Hindlimb muscle (tissue), 1 donor: ENCODE results near the gene MKX. TPM values are rescaled to one million over a fixed set of nuclear protein-coding genes. Genes with fewer than 3 reads are reported as not detected.

Experiments used
- DNase-seq: peaks from one replicate; pipeline ENCODE4 v3.0.0-alpha.2; 2013
- polyA plus RNA-seq: library from polyadenylated mRNA; unstranded; fragments of 120-200 nt; gene quantifications from one replicate; pipeline ENCODE4 v1.2.1, GENCODE V29; 2013; ENCODE audit not compliant: insufficient read length

Gene MKX
- polyA plus RNA-seq, 1 donor = 0.93 TPM

- no peak for DNase-seq
These were observed 4.2 kb downstream of the MKX start for GRCh38 chr10:27741173-27742091.

DNA sequence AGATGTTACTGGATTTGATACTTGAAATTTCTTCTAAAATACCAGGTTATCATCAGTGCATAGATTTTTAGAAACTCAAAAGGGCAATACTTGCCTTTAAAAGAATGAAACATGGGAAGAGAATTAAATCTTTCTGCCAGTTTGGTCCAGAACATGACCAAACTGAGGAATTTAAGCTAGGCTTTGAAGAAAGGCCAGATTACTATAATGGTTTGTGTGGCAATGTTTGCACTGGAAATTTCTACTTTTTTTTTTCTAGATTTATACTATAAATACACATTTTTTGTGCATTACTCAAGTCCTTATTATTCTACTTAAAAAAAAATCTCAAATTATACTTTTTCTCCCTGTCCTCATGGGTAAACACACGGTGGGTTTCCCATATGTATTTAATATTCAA lies 9.2 kb downstream of the MKX start:
- DNase-seq = no peak

GRCh38 chr10:27730041-27730440 lies 15.6 kb downstream of the MKX start:
- DNase-seq = no peak

DNA sequence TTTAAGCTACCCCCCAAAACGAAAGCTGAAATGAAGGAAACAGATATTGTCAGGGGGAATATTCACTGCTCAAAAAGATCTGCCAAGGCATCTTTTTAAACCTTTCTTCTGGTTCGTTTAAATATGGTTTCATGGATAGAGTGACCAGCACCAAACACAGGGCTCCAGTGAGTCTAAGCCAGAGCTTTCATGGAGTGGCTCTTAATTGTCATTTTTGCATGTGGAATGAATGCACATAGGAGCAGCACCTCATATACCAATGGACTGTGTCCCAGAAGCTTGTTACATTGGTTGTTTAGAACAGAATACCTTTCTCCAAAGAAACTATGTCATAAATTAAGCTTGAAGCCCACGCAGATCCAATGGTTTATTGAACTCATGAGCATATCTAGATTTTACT lies 17.3 kb downstream of the MKX start:
- DNase-seq = no peak

DNA sequence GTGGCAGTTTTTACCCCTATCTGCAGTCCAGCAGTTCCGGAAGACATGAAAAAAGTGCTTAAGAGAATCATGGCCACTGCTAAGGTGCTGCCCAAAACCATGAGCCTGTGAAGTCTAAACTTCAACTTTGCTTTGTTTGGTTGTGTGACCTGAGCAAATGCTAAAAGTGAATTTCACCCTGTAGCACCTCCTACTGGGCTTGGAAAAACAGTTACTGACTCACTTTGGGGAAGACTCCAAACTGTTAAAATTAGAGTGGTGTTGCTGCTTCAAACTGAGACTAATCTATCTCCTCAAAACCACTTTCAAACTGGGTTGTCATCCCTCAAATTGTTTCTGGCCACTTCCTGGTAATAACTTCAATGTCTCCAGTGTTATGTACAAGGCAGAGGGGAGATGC lies 21.3 kb downstream of the MKX start:
- no peak for DNase-seq

GRCh38 chr10:27723436-27723835 lies 22.2 kb downstream of the MKX start:
- DNase-seq = peak; percentile 56

GRCh38 chr10:27720529-27720928 lies 25.1 kb downstream of the MKX start:
- DNase-seq = no peak

GRCh38 chr10:27719052-27719451 lies 26.6 kb downstream of the MKX start:
- no peak for DNase-seq

- no peak for DNase-seq
These were observed 27.8 kb downstream of the MKX start for GRCh38 chr10:27717861-27718260.

DNA sequence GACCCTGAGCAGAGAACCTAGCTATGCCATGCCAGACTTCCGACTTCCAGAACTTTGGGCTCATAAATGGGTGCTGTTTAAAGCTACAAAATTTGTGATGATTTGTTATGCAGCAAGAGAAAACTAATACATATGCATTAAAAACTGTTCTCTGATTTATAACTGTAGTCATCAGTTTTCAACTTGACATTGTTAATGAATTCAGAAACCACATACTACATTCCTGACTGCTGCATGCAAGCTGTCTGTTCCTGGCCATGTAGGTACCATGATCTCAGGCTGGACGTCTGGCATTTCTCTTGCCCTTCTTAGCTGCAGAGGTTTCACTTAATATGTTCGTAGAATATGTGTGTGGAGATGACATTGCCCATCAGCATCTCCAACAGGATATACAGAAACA lies 28.4 kb downstream of the MKX start:
- no peak for DNase-seq

- no peak for DNase-seq
These were observed 29.1 kb downstream of the MKX start for GRCh38 chr10:27716521-27716920.

DNA sequence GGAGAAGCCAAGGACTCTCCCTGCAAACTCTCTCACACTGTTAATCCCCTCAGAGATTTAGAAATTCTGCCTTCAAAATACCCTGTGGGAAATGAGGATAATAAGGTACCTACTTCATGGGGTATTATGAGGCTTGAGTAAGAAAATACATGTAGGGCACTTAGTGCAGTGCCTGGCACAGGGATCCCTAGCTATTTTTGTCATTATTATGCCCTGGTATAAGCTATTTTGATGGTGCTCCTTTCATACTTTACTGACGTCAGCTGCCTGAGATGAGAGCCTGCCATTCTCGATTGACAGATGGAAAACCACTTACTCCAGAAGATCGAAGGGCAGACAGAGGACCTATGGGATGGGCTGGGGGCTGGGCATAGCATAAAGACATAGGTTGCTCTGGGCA lies 30.1 kb downstream of the MKX start:
- DNase-seq = no peak

- no peak for DNase-seq
These were observed 31.3 kb downstream of the MKX start for GRCh38 chr10:27714349-27714748.

DNA sequence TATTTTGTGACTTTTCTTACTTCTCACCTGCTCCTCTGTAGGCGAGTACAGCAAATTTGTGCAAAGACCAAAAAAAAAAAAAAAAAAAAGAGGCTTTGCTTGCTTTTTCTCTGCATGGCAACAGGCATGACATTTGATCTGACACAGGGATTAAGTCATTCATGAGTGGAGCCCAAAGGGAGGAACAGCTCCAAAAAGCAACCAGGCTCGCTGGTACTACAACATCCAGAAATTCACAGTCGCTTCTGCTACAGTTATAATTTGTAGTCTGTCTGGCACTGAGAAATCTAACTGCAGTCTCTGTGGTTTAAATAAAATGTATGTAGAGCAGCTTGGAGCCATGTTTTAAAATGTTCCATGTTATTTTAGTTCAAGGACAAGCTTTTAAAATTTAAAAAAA lies 31.7 kb downstream of the MKX start:
- DNase-seq = peak; percentile 62

DNA sequence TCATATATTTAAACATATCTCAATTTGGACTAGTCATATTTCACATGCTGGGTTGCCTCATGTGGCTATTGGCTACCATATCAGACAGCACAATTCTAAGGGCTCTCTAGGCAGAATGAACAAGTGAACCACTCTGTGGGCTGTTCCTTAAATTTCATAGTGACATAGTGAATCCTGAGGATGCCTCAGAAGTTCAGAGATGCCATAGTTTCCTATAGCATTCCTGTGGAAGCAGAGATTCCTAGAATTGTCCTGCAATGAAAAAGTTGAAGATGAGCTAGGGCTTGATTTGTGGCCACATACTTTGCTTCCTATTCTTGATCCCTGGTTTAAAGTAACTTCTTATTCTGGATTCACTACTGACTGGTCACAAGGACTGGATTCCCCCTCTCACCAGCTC lies 35.6 kb downstream of the MKX start:
- no peak for DNase-seq

GRCh38 chr10:27709304-27709703 lies 36.3 kb downstream of the MKX start:
- DNase-seq = no peak

GRCh38 chr10:27701938-27702537 lies 43.6 kb downstream of the MKX start:
- DNase-seq = peak; percentile 64

DNA sequence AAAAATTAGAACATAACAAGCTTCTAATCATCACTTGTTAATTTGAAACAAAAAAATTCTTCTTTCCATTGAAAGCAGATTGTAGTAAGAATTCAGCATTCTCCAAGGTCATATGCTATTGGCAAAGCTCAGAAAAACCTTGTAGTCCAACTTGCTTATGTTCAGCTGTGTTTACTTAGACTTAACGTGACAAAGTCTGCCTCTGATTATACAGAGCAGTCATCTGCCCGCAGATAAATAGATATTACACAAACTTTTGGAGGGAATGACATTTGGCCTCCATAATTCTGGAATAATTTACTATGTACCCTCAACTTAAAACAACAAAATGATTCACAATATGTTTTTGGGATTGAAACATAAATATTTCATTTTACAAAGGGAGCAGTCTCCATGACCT lies 45.8 kb downstream of the MKX start:
- no peak for DNase-seq

DNA sequence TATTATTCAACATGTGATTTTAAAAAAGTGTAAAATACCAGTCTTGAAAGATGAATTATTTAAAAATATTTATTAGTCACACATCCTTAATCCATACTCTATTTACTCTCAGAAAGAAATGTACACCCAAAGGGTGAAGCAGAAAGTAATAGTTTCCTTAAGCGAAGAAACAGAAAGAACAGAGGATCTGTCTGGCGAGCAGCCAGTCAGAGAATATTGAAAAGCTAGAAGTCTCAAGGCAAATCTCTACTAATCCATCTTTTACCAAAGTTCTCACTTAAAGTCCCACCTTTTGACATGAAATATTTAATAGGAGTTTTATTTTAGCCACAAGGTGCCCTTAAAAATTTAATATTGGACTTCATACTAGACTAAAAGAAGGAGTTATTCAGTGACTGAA lies 46.7 kb downstream of the MKX start:
- no peak for DNase-seq

GRCh38 chr10:27696466-27696865 lies 49.2 kb downstream of the MKX start:
- DNase-seq = no peak

- no peak for DNase-seq
These were observed 49.9 kb downstream of the MKX start for GRCh38 chr10:27695706-27696105.

DNA sequence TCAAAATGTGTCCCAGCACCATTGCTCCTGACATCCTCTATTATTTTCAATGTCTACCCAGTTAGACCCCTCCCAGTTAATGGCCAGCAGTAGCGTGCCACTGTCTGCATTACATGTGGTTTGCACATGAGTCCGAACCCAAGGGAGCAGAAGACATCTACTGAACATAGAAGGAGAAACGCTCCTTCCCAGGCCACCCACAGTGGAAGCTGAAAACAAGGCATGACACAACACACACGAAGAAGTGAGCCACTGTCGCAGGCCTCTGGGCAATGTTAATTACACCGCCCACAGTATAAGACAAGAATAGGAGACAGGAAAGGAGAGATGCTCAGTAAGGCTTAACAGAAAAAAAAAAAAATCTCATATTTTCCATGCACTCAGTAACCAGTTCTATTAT lies 50.5 kb downstream of the MKX start:
- no peak for DNase-seq

- DNase-seq = no peak
These were observed 53.0 kb downstream of the MKX start for GRCh38 chr10:27692663-27693062.

- no peak for DNase-seq
These were observed 56.6 kb downstream of the MKX start for GRCh38 chr10:27688991-27689390.
